ENCODE measurements around the gene ENOX1.

ENOX1 gene

DNA sequence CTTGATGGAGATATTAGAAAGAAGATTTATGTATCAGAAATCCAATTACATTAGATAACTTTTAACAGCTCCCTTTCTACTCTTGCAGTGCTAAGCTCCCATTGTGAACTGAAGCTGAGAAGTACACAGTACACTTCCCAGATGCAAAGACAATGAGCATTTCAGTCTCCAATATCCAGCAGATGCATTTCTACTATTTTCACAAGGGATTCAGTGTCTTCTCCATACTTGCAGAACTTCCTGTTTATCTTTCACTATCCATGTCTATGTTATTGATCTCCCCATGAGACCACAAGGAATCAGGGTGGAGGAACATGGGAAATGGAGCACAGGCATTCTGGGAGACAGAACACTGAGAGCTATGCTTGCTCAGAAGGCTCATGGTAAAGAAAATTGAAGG is 207.5 kb downstream of the ENOX1 start:
- DNase-seq (ENCODE audit: low read depth), result no peak
- H3K4me3 ChIP-seq (ENCODE audit: low read depth, low read length), result no peak overlapping the region
- TF ChIP-seq, protein P1, sequence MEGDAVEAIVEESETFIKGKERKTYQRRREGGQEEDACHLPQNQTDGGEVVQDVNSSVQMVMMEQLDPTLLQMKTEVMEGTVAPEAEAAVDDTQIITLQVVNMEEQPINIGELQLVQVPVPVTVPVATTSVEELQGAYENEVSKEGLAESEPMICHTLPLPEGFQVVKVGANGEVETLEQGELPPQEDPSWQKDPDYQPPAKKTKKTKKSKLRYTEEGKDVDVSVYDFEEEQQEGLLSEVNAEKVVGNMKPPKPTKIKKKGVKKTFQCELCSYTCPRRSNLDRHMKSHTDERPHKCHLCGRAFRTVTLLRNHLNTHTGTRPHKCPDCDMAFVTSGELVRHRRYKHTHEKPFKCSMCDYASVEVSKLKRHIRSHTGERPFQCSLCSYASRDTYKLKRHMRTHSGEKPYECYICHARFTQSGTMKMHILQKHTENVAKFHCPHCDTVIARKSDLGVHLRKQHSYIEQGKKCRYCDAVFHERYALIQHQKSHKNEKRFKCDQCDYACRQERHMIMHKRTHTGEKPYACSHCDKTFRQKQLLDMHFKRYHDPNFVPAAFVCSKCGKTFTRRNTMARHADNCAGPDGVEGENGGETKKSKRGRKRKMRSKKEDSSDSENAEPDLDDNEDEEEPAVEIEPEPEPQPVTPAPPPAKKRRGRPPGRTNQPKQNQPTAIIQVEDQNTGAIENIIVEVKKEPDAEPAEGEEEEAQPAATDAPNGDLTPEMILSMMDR (IDR thresholded peaks at IDR 0.05; ENCODE audit: low read depth, low read length, missing control alignments), result no peak

DNA sequence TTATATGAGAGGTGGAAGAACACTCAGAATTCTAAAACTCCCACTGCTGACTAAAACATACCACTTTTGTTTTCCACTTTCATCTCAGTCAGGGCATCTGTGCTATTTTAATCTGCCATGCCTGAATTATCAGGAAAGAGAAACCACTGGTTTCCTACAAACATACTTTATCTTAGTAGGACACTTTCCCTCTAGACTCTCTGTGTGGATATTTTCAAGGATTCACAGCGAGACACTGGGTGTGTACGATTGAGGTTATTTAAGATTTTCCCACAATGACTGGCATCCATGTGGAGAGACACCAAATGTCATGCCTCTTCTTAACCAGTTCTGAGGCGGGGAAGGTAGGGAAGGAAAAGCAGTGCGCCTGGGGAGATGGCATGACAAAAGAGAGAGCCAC is 212.2 kb downstream of the ENOX1 start:
- TF ChIP-seq, protein P1 (IDR thresholded peaks at IDR 0.05; ENCODE audit: low read depth, low read length, missing control alignments), result no peak

DNA sequence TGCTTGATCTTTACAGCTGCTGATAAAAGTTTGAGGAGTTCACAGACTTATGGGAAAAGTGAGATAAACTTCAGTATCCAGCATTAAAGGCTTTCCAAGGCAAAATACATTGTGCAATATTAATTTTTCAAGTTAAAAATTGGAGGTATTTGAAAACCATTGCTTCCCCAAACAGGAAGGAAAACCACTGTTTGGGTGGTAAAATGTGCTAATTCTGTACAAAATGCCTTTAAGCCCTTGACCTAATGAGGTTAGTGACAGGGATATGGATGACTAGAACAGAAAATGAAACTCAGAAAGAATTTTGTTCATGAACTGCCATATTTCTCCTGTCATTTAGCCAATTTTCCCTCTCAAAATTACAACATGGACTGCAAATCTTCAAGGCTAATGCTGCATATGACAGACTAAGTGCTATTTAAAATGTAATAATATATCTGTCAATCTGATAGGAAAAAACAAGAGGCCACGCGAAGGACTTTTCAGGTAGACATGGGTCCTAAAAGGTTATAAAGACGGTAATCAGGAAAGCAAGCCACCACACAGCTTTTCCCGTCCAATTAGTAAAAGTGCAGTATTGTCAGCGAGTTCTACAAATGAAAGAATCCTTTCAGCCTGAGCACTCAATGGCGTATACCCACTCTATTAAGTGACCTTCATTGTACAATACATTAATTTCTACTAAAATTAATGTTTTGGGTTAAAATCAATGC is 212.8 kb downstream of the ENOX1 start:
- H3K4me3 ChIP-seq (ENCODE audit: low read depth, low read length), result no peak overlapping the region
- no peak for DNase-seq (ENCODE audit: low read depth)
- TF ChIP-seq, protein P1 (IDR thresholded peaks at IDR 0.05; ENCODE audit: low read depth, low read length, missing control alignments), result no peak

More for the DNA sequence above, 212.2 kb downstream of the ENOX1 start:
- DNase-seq (ENCODE audit: low read depth), result no peak
- no peak overlapping the region for H3K4me3 ChIP-seq (ENCODE audit: low read depth, low read length)

DNA sequence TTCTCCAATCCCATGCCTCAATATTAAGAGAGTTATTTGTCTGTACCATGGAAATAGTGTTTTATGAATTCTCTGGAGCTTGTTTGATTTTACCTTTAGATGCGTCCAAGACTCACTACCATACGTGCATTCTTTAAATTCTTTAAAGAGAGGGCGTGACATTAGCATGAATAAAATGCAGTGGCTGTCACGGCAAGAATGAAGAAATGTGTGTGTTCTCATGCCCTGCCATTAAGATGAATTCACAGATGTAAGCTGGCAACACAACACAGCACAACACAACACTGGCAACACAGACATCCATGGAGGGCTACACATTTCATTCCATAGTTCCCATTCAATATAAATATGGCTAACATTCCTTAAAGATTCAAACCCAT is 213.4 kb downstream of the ENOX1 start:
- no peak for DNase-seq (ENCODE audit: low read depth)
- H3K4me3 ChIP-seq (ENCODE audit: low read depth, low read length), result no peak overlapping the region
- TF ChIP-seq, protein P1 (IDR thresholded peaks at IDR 0.05; ENCODE audit: low read depth, low read length, missing control alignments), result no peak

DNA sequence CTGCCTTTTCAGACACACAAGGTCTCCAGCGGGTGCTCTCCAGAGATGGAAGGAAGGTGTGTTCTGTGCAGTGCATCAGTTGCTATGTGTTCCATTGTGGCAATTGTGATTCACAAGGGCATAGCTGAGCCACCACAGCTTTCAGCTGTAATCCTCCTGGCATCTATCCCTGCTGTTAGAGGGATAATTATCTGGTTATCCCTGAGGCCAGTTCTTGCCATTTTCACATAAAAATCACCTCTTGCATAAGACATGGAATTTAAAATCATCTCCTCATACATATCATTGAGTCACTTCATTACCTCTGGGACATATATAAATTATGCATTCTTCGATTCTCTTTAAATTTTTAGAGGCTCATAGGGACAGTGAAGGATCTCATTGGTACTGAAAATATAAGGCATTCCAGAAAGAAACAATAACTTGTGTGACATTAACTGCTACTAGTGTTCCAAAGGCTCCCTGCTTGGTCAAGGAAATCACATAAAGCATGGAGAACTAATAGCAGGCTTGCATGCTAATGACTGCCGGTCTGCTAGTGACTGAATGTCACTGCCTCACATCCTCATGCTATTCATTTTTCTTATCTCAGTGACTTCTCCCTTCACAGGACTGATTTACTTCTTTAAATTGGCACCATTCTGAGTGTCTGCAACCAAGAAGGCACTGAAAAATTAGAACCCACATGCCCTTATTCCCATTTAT is 214.0 kb downstream of the ENOX1 start:
- no peak overlapping the region for H3K4me3 ChIP-seq (ENCODE audit: low read depth, low read length)
- TF ChIP-seq, protein P1 (IDR thresholded peaks at IDR 0.05; ENCODE audit: low read depth, low read length, missing control alignments), result no peak
- DNase-seq (ENCODE audit: low read depth), result no peak

DNA sequence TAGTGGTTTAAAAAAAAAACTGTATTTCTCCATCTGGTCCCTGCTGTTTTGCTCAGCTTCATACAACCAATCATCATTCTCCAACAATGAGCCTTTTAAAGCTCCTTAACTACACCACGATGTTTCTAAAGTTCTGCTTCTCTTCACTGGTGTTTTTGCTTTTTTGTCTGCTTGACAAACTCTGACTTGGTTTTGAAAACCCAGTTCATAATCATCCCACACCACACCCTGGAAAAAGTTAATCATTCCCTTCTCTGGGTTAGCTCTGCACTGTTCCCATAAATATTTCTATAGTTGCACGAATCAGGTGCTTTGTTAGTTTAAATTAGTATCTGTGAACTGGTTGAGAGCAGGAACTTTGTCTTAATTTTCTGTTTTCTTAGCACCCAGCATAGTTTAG is 217.1 kb downstream of the ENOX1 start:
- no peak overlapping the region for H3K4me3 ChIP-seq (ENCODE audit: low read depth, low read length)
- DNase-seq (ENCODE audit: low read depth), result no peak
- TF ChIP-seq, protein P1 (IDR thresholded peaks at IDR 0.05; ENCODE audit: low read depth, low read length, missing control alignments), result no peak

All from GM12864 (cell line).